ENCODE data around the gene GRIFIN. TPM values are rescaled to one million over a fixed set of nuclear protein-coding genes. Genes with fewer than 3 reads are reported as not detected.

Gene GRIFIN
- total RNA-seq, 1 donor from 2014 or later: not detected

- Mint-ChIP-seq H3K4me3 (ENCODE audit: unreplicated experiment) (no peak overlapping the region), H3K36me3 (ENCODE audit: low read depth, unreplicated experiment) (peaks cover 12% of the 10 kb centered on the region), H3K9me3 (ENCODE audit: unreplicated experiment) (no peaks in the 10 kb centered on the region), H3K4me1 (ENCODE audit: low read depth, unreplicated experiment) (peaks cover 8% of the 10 kb centered on the region), H3K27ac (ENCODE audit: unreplicated experiment) (peak overlapping the region; percentile 84), H3K27me3 (ENCODE audit: low read depth, unreplicated experiment) (peaks cover 3% of the 10 kb centered on the region)
- Histone ChIP-seq H2AFZ (ENCODE audit: low read depth, low read length) (no peak overlapping the region), H3K4me2 (ENCODE audit: low read length) (peak overlapping the region; percentile 26), H3K79me2 (ENCODE audit: insufficient read depth, low read length) (no peaks in the 10 kb centered on the region), H3K4me3 (ENCODE audit: insufficient read depth, low read depth, low read length) (no peak overlapping the region), H3K27ac (ENCODE audit: low read depth, low read length) (peak overlapping the region; percentile 31), H3K9me3 (ENCODE audit: insufficient read depth, low read depth, low read length) (no peaks in the 10 kb centered on the region), H3K4me1 (ENCODE audit: insufficient read depth, low read length) (peaks cover 9% of the 10 kb centered on the region), H3K36me3 (ENCODE audit: insufficient read depth, low read length) (no peaks in the 10 kb centered on the region), H3K9ac (ENCODE audit: low read length) (no peak overlapping the region), H4K20me1 (ENCODE audit: insufficient read depth, low read length) (no peaks in the 10 kb centered on the region), H3K27me3 (ENCODE audit: insufficient read depth, low read length) (no peaks in the 10 kb centered on the region)
- no peak for FAIRE-seq
- TF ChIP-seq CTCF (IDR thresholded peaks at IDR 0.05; ENCODE audit: insufficient read depth, low read depth, low read length): no peak
- no peak for TF ChIP-seq EZH2 (IDR thresholded peaks at IDR 0.05; ENCODE audit: insufficient read depth, low read length)
- DNase-seq (ENCODE audit: low read depth): peak; percentile 86
These were observed 31.7 kb downstream of the GRIFIN start for GRCh38 chr7:2444476-2444875.

GRCh38 chr7:2443491-2443890 is 32.7 kb downstream of the GRIFIN start:
- H3K4me3 ChIP-seq (ENCODE audit: insufficient read depth, low read depth, low read length): no peak overlapping the region
- TF ChIP-seq CTCF (IDR thresholded peaks at IDR 0.05; ENCODE audit: insufficient read depth, low read depth, low read length) (no peak), EZH2 (IDR thresholded peaks at IDR 0.05; ENCODE audit: insufficient read depth, low read length) (no peak)
- Mint-ChIP-seq H3K36me3 (ENCODE audit: low read depth, unreplicated experiment) (peaks cover 12% of the 10 kb centered on the region), H3K9me3 (ENCODE audit: unreplicated experiment) (no peaks in the 10 kb centered on the region), H3K4me1 (ENCODE audit: low read depth, unreplicated experiment) (peaks cover 8% of the 10 kb centered on the region), H3K4me3 (ENCODE audit: unreplicated experiment) (no peak overlapping the region), H3K27me3 (ENCODE audit: low read depth, unreplicated experiment) (peaks cover 3% of the 10 kb centered on the region), H3K27ac (ENCODE audit: unreplicated experiment) (no peak overlapping the region)
- H3K27ac ChIP-seq (ENCODE audit: low read depth, low read length): no peak overlapping the region
- H3K79me2 ChIP-seq (ENCODE audit: insufficient read depth, low read length): no peaks in the 10 kb centered on the region
- no peak overlapping the region for H3K4me2 ChIP-seq (ENCODE audit: low read length)
- no peaks in the 10 kb centered on the region for H3K27me3 ChIP-seq (ENCODE audit: insufficient read depth, low read length)
- DNase-seq (ENCODE audit: low read depth) (no peak), FAIRE-seq (no peak)
- no peaks in the 10 kb centered on the region for H3K9me3 ChIP-seq (ENCODE audit: insufficient read depth, low read depth, low read length)
- no peaks in the 10 kb centered on the region for H4K20me1 ChIP-seq (ENCODE audit: insufficient read depth, low read length)
- no peak overlapping the region for H2AFZ ChIP-seq (ENCODE audit: low read depth, low read length)
- H3K36me3 ChIP-seq (ENCODE audit: insufficient read depth, low read length): no peaks in the 10 kb centered on the region
- H3K9ac ChIP-seq (ENCODE audit: low read length): no peak overlapping the region
- peaks cover 9% of the 10 kb centered on the region for H3K4me1 ChIP-seq (ENCODE audit: insufficient read depth, low read length)

- Mint-ChIP-seq H3K4me1 (ENCODE audit: low read depth, unreplicated experiment) (peaks cover 8% of the 10 kb centered on the region), H3K4me3 (ENCODE audit: unreplicated experiment) (no peak overlapping the region), H3K27me3 (ENCODE audit: low read depth, unreplicated experiment) (no peaks in the 10 kb centered on the region), H3K27ac (ENCODE audit: unreplicated experiment) (no peak overlapping the region), H3K36me3 (ENCODE audit: low read depth, unreplicated experiment) (peaks cover 14% of the 10 kb centered on the region), H3K9me3 (ENCODE audit: unreplicated experiment) (no peaks in the 10 kb centered on the region)
- Histone ChIP-seq H3K9ac (ENCODE audit: low read length) (no peak overlapping the region), H4K20me1 (ENCODE audit: insufficient read depth, low read length) (no peaks in the 10 kb centered on the region), H3K4me1 (ENCODE audit: insufficient read depth, low read length) (peaks cover 9% of the 10 kb centered on the region), H3K79me2 (ENCODE audit: insufficient read depth, low read length) (no peaks in the 10 kb centered on the region), H3K27ac (ENCODE audit: low read depth, low read length) (no peak overlapping the region), H3K36me3 (ENCODE audit: insufficient read depth, low read length) (no peaks in the 10 kb centered on the region), H3K4me2 (ENCODE audit: low read length) (no peak overlapping the region), H3K27me3 (ENCODE audit: insufficient read depth, low read length) (no peaks in the 10 kb centered on the region), H3K9me3 (ENCODE audit: insufficient read depth, low read depth, low read length) (no peaks in the 10 kb centered on the region), H3K4me3 (ENCODE audit: insufficient read depth, low read depth, low read length) (no peak overlapping the region), H2AFZ (ENCODE audit: low read depth, low read length) (no peak overlapping the region)
- DNase-seq (ENCODE audit: low read depth) (no peak), FAIRE-seq (no peak)
- TF ChIP-seq CTCF (IDR thresholded peaks at IDR 0.05; ENCODE audit: insufficient read depth, low read depth, low read length) (no peak), EZH2 (IDR thresholded peaks at IDR 0.05; ENCODE audit: insufficient read depth, low read length) (no peak)
These were observed 34.7 kb downstream of the GRIFIN start for GRCh38 chr7:2441430-2442058.

Measured in astrocyte (in vitro differentiated cells and primary cell).